Activated naive CD4-positive, alpha-beta T cell treated with anti-CD3 and anti-CD28 coated beads for 36 hours (primary cell): ENCODE data around the gene NDOR1. TPM values are rescaled to one million over a fixed set of nuclear protein-coding genes. Genes with fewer than 3 reads are reported as not detected.

Source experiments
- CTCF ChIA-PET: fragments of 350-600 bp; sonication (Branson Sonifier 250); formaldehyde crosslinking; loops from one replicate; lab custom pipeline; 2021; ENCODE audit warnings: antibody characterized with exemption; lab: Charles Lee
- DNase-seq: peaks from one replicate; pipeline ENCODE4 v3.0.0-alpha.2; 2020
- H3K27ac Mint-ChIP-seq: one replicate; pipeline ENCODE4 v1.8.0; 2021; ENCODE audit warnings: mild to moderate bottlenecking, mixed read lengths
- H3K27me3 Mint-ChIP-seq: one replicate; pipeline ENCODE4 v1.8.0; 2021; ENCODE audit warnings: low read depth, mixed read lengths
- H3K36me3 Mint-ChIP-seq: one replicate; pipeline ENCODE4 v1.8.0; 2021; ENCODE audit warnings: low read depth, mixed read lengths
- H3K4me1 Mint-ChIP-seq: one replicate; pipeline ENCODE4 v1.8.0; 2021; ENCODE audit warnings: low read depth, mixed read lengths
- H3K4me3 Mint-ChIP-seq: one replicate; pipeline ENCODE4 v1.8.0; 2021; ENCODE audit warnings: mild to moderate bottlenecking, moderate library complexity, mixed read lengths
- H3K9me3 Mint-ChIP-seq: one replicate; pipeline ENCODE4 v1.8.0; 2021; ENCODE audit warnings: mixed read lengths
- intact Hi-C: fragments of 100-400 bp; cut with micrococcal nuclease; formaldehyde crosslinking; loops from one replicate; pipeline ENCODE4 v1.15.1; 2023
- total RNA-seq, 2 experiments: library from RNA; stranded (reverse); gene quantifications; one replicate each; pipeline ENCODE4 v1.2.3, GENCODE V29; 2021

Gene NDOR1
- total RNA-seq, 2 experiments from 2014 or later = 25.3 to 26.1 TPM

- DNase-seq = no peak
- no peak overlapping the region for H3K4me3 Mint-ChIP-seq
- H3K4me1 Mint-ChIP-seq = peaks cover 5% of the 10 kb centered on the region
- no peaks in the 10 kb centered on the region for H3K27me3 Mint-ChIP-seq
- H3K36me3 Mint-ChIP-seq = peaks cover 12% of the 10 kb centered on the region
- no peak overlapping the region for H3K27ac Mint-ChIP-seq
- intact Hi-C loops = no loop called here
- CTCF ChIA-PET = no interaction called here
- no peaks in the 10 kb centered on the region for H3K9me3 Mint-ChIP-seq
Observed at GRCh38 chr9:137213160-137214060, 7.9 kb downstream of the NDOR1 start.

GRCh38 chr9:137214620-137215019 is 9.1 kb downstream of the NDOR1 start:
- CTCF ChIA-PET = no interaction called here
- Mint-ChIP-seq H3K36me3 (peaks cover 4% of the 10 kb centered on the region), H3K4me3 (no peak overlapping the region), H3K27ac (no peak overlapping the region), H3K27me3 (no peaks in the 10 kb centered on the region), H3K9me3 (no peaks in the 10 kb centered on the region), H3K4me1 (no peaks in the 10 kb centered on the region)
- intact Hi-C loops = no loop called here
- no peak for DNase-seq

GRCh38 chr9:137215196-137215986 is 9.9 kb downstream of the NDOR1 start:
- Mint-ChIP-seq H3K4me1 (no peaks in the 10 kb centered on the region), H3K27ac (no peak overlapping the region), H3K36me3 (peaks cover 2% of the 10 kb centered on the region), H3K27me3 (no peaks in the 10 kb centered on the region), H3K4me3 (no peak overlapping the region), H3K9me3 (no peaks in the 10 kb centered on the region)
- CTCF ChIA-PET = no interaction called here
- intact Hi-C loops = no loop called here
- no peak for DNase-seq

DNA sequence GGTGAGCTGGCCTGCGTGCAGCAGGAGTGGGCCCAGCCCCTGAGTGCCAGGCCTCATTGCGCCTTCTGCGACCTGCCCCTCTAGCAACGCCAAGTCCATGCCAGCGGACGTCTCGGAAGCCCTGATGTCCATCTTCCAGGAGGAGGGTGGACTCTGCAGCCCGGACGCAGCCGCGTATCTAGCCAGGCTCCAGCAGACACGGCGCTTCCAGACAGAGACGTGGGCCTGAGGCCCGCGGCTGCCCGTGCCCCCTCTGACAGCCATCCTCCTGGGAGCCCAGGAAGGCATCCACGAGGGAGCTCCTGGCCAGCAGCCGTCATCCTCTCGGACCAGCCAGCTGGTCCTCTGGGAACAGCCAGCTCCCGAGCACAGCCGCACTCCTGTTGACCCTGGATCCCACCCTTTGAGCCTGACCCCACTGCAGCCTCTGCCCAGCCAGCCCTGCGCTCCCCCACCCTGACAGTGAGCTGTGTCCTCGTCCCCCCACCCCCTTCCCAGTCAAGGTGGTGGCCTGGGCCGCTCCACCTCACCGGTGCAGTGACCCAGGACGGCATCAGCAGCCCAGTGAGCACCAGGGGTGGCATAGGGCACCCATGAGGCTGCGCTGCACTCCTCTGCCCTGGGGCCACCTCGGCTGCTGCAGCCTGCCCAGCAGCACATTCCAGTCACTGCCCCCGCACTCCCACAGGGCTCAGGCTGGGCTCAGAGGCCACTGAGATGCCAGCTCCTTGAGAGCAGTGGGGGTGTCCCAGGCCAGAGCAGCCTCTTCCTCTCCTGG is 10.9 kb downstream of the NDOR1 start:
- DNase-seq = no peak
- H3K4me1 Mint-ChIP-seq = no peaks in the 10 kb centered on the region
- intact Hi-C loops = no loop called here
- no peaks in the 10 kb centered on the region for H3K9me3 Mint-ChIP-seq
- peaks cover 2% of the 10 kb centered on the region for H3K36me3 Mint-ChIP-seq
- CTCF ChIA-PET = no interaction called here
- no peak overlapping the region for H3K27ac Mint-ChIP-seq
- H3K27me3 Mint-ChIP-seq = no peaks in the 10 kb centered on the region
- H3K4me3 Mint-ChIP-seq = no peak overlapping the region

DNA sequence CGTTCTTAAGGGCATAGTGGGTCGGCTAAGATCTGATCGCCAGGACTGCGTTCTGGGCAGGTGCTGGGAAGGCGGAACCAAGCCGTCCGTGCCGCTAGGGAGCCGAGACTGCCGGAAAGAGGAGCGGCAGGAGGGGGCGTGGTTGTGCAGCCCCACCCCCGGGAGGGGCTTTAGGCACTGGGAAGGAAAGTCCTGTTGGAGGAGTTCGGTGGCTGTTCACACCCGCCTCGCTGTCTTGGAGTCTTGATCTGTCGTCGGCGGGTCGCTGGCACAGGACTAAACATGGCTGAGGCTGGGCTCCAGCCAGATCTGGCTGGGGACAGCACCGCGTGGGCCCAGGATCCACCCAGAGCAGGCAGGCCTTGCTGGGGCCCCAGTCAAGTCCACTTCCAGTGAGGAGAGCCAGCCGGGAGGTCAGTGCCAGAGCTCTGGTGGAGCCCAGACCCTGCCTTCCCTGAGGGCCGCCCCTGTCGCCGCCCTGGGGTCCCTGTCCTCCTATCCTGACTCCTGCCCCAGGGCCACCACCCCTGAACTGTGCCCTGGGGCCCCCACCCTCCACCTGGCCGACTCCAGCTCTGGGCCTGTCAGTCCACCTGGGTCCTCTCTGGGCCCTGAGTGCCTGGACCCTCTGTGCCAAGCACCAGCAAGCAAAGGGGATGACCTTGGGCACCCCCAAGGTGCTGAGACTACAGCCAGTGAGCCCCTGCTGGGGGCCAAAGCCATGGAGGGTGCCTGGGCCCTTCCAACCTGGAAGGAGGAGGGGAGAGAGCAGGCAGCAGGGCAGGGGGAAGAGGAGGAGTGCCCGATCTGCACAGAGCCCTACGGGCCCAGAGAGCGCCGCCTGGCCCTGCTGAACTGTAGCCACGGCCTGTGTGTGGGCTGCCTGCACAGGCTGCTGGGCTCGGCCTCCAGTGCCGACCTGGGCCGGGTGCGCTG is 12.0 kb downstream of the NDOR1 start:
- Mint-ChIP-seq H3K4me1 (no peaks in the 10 kb centered on the region), H3K4me3 (no peak overlapping the region), H3K27me3 (no peaks in the 10 kb centered on the region), H3K27ac (no peak overlapping the region), H3K36me3 (peaks cover 2% of the 10 kb centered on the region), H3K9me3 (no peaks in the 10 kb centered on the region)
- intact Hi-C loops = no loop called here
- no peak for DNase-seq
- CTCF ChIA-PET = interaction anchor here (0.7 kb wide), 1 partner anchor 11 kb away, joined by 5 read pairs; no protein-coding TSS in a partner anchor

GRCh38 chr9:137218212-137218753 is 12.8 kb downstream of the NDOR1 start:
- no peak for DNase-seq
- H3K4me3 Mint-ChIP-seq = no peak overlapping the region
- no peaks in the 10 kb centered on the region for H3K36me3 Mint-ChIP-seq
- H3K27ac Mint-ChIP-seq = no peak overlapping the region
- no peaks in the 10 kb centered on the region for H3K9me3 Mint-ChIP-seq
- H3K4me1 Mint-ChIP-seq = peaks cover 1% of the 10 kb centered on the region
- intact Hi-C loops = no loop called here
- H3K27me3 Mint-ChIP-seq = no peaks in the 10 kb centered on the region
- CTCF ChIA-PET = no interaction called here

GRCh38 chr9:137218754-137219271 is 13.3 kb downstream of the NDOR1 start:
- peaks cover 1% of the 10 kb centered on the region for H3K4me1 Mint-ChIP-seq
- no peaks in the 10 kb centered on the region for H3K9me3 Mint-ChIP-seq
- H3K27me3 Mint-ChIP-seq = no peaks in the 10 kb centered on the region
- no peak overlapping the region for H3K4me3 Mint-ChIP-seq
- DNase-seq = no peak
- no peak overlapping the region for H3K27ac Mint-ChIP-seq
- CTCF ChIA-PET = no interaction called here
- no peaks in the 10 kb centered on the region for H3K36me3 Mint-ChIP-seq
- intact Hi-C loops = no loop called here

- Mint-ChIP-seq H3K9me3 (no peaks in the 10 kb centered on the region), H3K4me1 (peaks cover 4% of the 10 kb centered on the region)
- CTCF ChIA-PET = no interaction called here
Observed at GRCh38 chr9:137219757-137220316, 14.3 kb downstream of the NDOR1 start.

GRCh38 chr9:137220317-137221094 is 15.0 kb downstream of the NDOR1 start:
- no peaks in the 10 kb centered on the region for H3K36me3 Mint-ChIP-seq
- intact Hi-C loops = loop anchor here (10.0 kb wide), 1 partner anchor 336 kb away; the partner anchor contains the start of gene TRAF2
- DNase-seq = no peak
- CTCF ChIA-PET = no interaction called here
- H3K9me3 Mint-ChIP-seq = no peaks in the 10 kb centered on the region
- H3K4me1 Mint-ChIP-seq = peaks cover 4% of the 10 kb centered on the region
- no peaks in the 10 kb centered on the region for H3K27me3 Mint-ChIP-seq
- H3K4me3 Mint-ChIP-seq = peak overlapping the region; percentile 40
- no peak overlapping the region for H3K27ac Mint-ChIP-seq

More at GRCh38 chr9:137219757-137220316, 14.3 kb downstream of the NDOR1 start:
- Mint-ChIP-seq H3K36me3 (no peaks in the 10 kb centered on the region), H3K27ac (no peak overlapping the region), H3K27me3 (no peaks in the 10 kb centered on the region), H3K4me3 (no peak overlapping the region)
- intact Hi-C loops = loop anchor here (10.0 kb wide), 1 partner anchor 335 kb away; the partner anchor contains the start of gene TRAF2
- no peak for DNase-seq

- CTCF ChIA-PET = no interaction called here
- no peak overlapping the region for H3K27ac Mint-ChIP-seq
- peaks cover 4% of the 10 kb centered on the region for H3K4me1 Mint-ChIP-seq
- intact Hi-C loops = loop anchor here (10.0 kb wide), 1 partner anchor 336 kb away; the partner anchor contains the start of gene TRAF2
- H3K36me3 Mint-ChIP-seq = no peaks in the 10 kb centered on the region
- no peak for DNase-seq
- no peaks in the 10 kb centered on the region for H3K27me3 Mint-ChIP-seq
- H3K9me3 Mint-ChIP-seq = no peaks in the 10 kb centered on the region
- H3K4me3 Mint-ChIP-seq = peak overlapping the region; percentile 40
Observed at GRCh38 chr9:137221095-137221505, 15.6 kb downstream of the NDOR1 start.
